Uterus (tissue), 4 donors: ENCODE measurements around the gene CKAP2L. TPM values are rescaled to one million over a fixed set of nuclear protein-coding genes. Genes with fewer than 3 reads are reported as not detected.

Source experiments
- DNase-seq, 2 donors: peaks; one replicate each; pipeline ENCODE4 v3.0.0-alpha.2; 2019 to 2020
- H3K27ac ChIP-seq, 2 donors: fragments of 200-600 bp; sonication (generic); 1 replicate in 1 of 2; 2 replicates in 1 of 2; pipeline ENCODE4 v1.5.1; 2016 to 2018
- H3K27me3 ChIP-seq, 2 donors: fragments of 200-600 bp; sonication (generic); one replicate each; pipeline ENCODE4 v1.5.1; 2018 to 2019; ENCODE audit warnings: control low read depth in 1 of 2
- H3K36me3 ChIP-seq, 2 donors: fragments of 200-600 bp; sonication (generic); one replicate each; pipeline ENCODE4 v1.5.1; 2019; ENCODE audit warnings: control low read depth in 1 of 2
- H3K4me1 ChIP-seq, 2 donors: fragments of 200-600 bp; sonication (generic); one replicate each; pipeline ENCODE4 v1.5.1; 2018 to 2019; ENCODE audit warnings: control low read depth in 1 of 2
- H3K4me3 ChIP-seq, 2 donors: fragments of 200-600 bp; sonication (generic); 1 replicate in 1 of 2; 2 replicates in 1 of 2; pipeline ENCODE4 v1.5.1; 2018 to 2019; ENCODE audit warnings: mild to moderate bottlenecking in 1 of 2
- H3K9me3 ChIP-seq, 2 donors: fragments of 200-600 bp; sonication (generic); one replicate each; pipeline ENCODE4 v1.5.1; 2019; ENCODE audit warnings: control low read depth in 1 of 2
- POLR2A ChIP-seq, 2 donors: fragments of 450-650 bp; IDR thresholded peaks; one replicate each; pipeline ENCODE4 v1.6.1; 2016; ENCODE audit warnings: antibody characterized with exemption in 2 of 2, mild to moderate bottlenecking in 1 of 2, moderate library complexity in 1 of 2
- intact Hi-C: fragments of 100-400 bp; cut with DNase I; formaldehyde crosslinking; loops from one replicate; pipeline ENCODE4 v1.15.1; 2023; ENCODE audit warnings: low total_unique reads
- total RNA-seq, 4 donors: library from RNA; depleted of rRNA in 3 of 4; stranded (reverse); fragments of >200 nt in 3 of 4; gene quantifications; one replicate each; pipeline versions ENCODE4 v1.1.0 to v1.2.4, GENCODE V29; 2014 to 2023
- TF ChIP-seq, protein P1 (sequence below), 4 experiments: fragments of 200-600 bp in 2 of 4; fragments of 450-650 bp in 2 of 4; sonication (generic) in 2 of 4; IDR thresholded peaks; one replicate each; pipeline ENCODE4 v1.5.1; 2016 to 2019; ENCODE audit warnings: antibody characterized with exemption in 4 of 4, mild to moderate bottlenecking in 2 of 4, moderate library complexity in 1 of 4
- donor health status: DM: yes; HTN: yes; CAD: no.

Gene CKAP2L
- total RNA-seq, 4 donors from 2014 or later: 8.8 TPM; not detected in 3

DNA sequence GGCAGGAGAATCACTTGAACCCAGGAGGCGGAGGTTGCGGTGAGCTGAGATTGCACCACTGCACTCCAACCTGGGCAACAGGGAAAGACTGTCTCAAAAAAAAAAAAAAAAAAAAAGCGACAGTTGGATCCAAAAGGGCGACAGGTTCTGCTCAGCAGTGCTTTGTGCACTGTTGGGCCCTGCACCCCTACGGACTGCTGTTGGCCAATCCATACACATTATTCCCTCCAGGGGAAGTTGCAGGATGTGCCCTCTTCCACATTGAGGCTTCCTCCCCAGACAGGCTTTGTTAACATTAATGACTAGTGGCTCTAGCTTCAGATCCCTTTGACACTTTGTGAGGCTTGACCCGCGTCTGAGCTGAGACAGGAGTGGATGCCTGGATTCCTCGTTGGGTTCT lies 34.2 kb downstream of the CKAP2L start:
- no peaks in the 10 kb centered on the region for H3K4me1 ChIP-seq
- H3K27ac ChIP-seq: no peak overlapping the region
- no peaks in the 10 kb centered on the region for H3K27me3 ChIP-seq
- DNase-seq: no peak
- TF ChIP-seq, protein P1, sequence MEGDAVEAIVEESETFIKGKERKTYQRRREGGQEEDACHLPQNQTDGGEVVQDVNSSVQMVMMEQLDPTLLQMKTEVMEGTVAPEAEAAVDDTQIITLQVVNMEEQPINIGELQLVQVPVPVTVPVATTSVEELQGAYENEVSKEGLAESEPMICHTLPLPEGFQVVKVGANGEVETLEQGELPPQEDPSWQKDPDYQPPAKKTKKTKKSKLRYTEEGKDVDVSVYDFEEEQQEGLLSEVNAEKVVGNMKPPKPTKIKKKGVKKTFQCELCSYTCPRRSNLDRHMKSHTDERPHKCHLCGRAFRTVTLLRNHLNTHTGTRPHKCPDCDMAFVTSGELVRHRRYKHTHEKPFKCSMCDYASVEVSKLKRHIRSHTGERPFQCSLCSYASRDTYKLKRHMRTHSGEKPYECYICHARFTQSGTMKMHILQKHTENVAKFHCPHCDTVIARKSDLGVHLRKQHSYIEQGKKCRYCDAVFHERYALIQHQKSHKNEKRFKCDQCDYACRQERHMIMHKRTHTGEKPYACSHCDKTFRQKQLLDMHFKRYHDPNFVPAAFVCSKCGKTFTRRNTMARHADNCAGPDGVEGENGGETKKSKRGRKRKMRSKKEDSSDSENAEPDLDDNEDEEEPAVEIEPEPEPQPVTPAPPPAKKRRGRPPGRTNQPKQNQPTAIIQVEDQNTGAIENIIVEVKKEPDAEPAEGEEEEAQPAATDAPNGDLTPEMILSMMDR (IDR thresholded peaks at IDR 0.05): no peak
- no peak for TF ChIP-seq POLR2A (IDR thresholded peaks at IDR 0.05)
- H3K36me3 ChIP-seq: no peaks in the 10 kb centered on the region
- H3K4me3 ChIP-seq: no peak overlapping the region
- intact Hi-C loops: no loop called here
- no peaks in the 10 kb centered on the region for H3K9me3 ChIP-seq

DNA sequence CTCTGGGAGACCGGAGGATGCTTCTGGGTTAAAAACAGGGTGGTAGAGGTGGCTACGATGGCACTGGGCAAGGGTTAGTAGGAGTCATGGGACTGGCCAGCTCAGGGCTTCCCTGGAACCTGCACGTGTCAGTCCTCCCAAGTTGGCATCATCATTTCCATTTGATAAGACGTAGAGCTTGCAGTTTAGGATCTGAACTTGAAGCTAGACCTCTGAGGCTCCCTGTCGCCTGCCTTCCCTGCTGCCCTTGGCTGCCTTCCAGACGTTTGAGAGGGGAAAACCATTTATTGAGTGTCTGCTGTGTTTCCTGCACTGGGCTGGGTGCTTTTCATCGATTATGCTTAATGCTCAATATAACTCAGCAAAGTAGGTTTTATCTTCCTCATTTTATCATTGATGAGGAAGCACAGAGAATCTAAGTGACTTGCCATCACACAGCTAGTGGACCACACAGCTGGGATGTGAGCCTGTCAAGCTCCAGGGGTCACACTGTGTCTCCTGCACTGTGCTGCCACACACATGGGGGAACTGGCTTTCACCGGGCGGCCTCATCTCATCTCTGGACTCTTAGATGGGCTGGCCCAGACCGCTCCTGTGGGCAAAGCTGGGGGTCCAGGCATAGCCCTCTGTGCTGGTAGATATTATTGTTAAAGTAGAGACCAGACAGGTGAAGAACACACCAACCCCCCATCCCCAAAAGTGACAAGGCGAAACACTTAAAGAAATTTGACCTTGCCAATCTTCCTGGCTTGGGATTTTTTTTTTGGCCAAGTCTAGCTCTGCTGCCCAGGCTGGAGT lies 35.8 kb downstream of the CKAP2L start:
- Histone ChIP-seq H3K9me3 (no peaks in the 10 kb centered on the region), H3K27ac (no peak overlapping the region), H3K4me1 (no peaks in the 10 kb centered on the region), H3K4me3 (no peak overlapping the region), H3K27me3 (no peaks in the 10 kb centered on the region), H3K36me3 (no peaks in the 10 kb centered on the region)
- no peak for DNase-seq
- TF ChIP-seq POLR2A (IDR thresholded peaks at IDR 0.05): no peak
- TF ChIP-seq, protein P1 (IDR thresholded peaks at IDR 0.05): no peak
- intact Hi-C loops: loop anchor here (10.0 kb wide), 1 partner anchor 124 kb away; no protein-coding TSS in a partner anchor

DNA sequence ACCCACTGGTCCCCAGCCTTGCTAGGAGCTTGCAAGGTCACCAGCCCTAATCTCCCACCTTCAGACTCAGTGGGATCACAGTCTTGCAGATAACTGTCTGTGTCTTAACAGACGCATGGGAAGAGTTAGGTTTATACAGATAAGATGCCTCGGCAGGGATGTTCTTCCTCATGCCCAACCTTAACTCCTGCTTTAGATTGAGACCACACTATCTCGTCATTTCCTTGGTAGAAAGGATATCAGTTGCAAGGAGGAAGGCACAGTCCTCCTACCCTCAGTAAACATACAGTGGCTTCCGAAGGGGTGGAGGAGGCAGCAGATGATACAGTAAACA lies 36.4 kb downstream of the CKAP2L start:
- H3K4me3 ChIP-seq: no peak overlapping the region
- H3K9me3 ChIP-seq: no peaks in the 10 kb centered on the region
- intact Hi-C loops: loop anchor here (10.0 kb wide), 1 partner anchor 123 kb away; no protein-coding TSS in a partner anchor
- no peaks in the 10 kb centered on the region for H3K36me3 ChIP-seq
- DNase-seq: no peak
- H3K27me3 ChIP-seq: no peaks in the 10 kb centered on the region
- no peaks in the 10 kb centered on the region for H3K4me1 ChIP-seq
- TF ChIP-seq, protein P1 (IDR thresholded peaks at IDR 0.05): no peak
- TF ChIP-seq POLR2A (IDR thresholded peaks at IDR 0.05): no peak
- no peak overlapping the region for H3K27ac ChIP-seq

DNA sequence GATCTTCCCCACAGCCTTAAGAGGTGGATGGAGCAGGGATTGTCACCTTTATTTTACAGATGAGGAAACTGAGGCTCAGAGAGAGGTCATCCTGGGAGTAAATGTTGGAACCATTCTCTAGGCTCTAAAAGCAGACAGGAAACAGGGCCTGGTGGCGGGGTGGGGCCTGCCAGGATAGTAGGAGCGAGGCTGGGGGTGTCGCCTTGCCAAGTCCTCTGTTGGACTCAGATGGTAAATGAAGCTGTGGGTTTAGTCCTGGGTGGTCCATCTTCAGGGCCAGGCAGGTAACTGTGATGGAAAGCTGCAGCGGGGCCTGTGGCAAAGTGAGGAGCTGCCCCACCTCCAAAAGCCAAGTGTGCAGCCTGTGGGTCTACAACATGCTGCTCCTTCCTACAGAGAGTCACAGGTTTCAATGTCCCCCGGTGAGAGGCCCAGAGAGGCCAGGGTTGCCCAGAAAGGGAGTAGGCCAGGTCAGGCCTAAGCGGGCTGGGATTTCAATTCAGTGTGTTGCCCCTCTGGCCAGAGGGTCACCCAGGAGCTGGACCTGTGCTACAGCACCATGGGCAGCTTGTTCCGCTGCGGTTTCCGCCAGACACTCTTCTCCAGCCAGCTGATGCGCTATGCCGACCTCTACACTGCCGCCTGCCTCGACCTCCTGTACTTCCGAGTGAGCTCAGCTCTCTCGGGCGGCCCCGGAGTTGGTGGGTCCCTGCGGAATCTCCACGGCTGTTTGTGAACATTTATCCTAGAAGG lies 37.0 kb downstream of the CKAP2L start:
- TF ChIP-seq, protein P1 (IDR thresholded peaks at IDR 0.05): no peak
- no peak for TF ChIP-seq POLR2A (IDR thresholded peaks at IDR 0.05)
- H3K27ac ChIP-seq: no peak overlapping the region
- DNase-seq: no peak
- no peak overlapping the region for H3K4me3 ChIP-seq
- H3K9me3 ChIP-seq: no peaks in the 10 kb centered on the region
- intact Hi-C loops: loop anchor here (10.0 kb wide), 1 partner anchor 123 kb away; no protein-coding TSS in a partner anchor
- no peaks in the 10 kb centered on the region for H3K36me3 ChIP-seq
- no peaks in the 10 kb centered on the region for H3K4me1 ChIP-seq
- no peaks in the 10 kb centered on the region for H3K27me3 ChIP-seq
